GM19240 (cell line): ENCODE data around the gene DNASE1L3.
"Not testable (repeated sequence)": the region's sequence is repeated elsewhere in the genome, so short reads cannot be mapped to it uniquely, and the experiment has no call there.

Experiments used
- DNase-seq: peaks from one replicate; pipeline ENCODE4 v3.0.0; 2011; ENCODE audit warnings: low spot score; ENCODE audit not compliant: insufficient read length

Gene DNASE1L3

DNA sequence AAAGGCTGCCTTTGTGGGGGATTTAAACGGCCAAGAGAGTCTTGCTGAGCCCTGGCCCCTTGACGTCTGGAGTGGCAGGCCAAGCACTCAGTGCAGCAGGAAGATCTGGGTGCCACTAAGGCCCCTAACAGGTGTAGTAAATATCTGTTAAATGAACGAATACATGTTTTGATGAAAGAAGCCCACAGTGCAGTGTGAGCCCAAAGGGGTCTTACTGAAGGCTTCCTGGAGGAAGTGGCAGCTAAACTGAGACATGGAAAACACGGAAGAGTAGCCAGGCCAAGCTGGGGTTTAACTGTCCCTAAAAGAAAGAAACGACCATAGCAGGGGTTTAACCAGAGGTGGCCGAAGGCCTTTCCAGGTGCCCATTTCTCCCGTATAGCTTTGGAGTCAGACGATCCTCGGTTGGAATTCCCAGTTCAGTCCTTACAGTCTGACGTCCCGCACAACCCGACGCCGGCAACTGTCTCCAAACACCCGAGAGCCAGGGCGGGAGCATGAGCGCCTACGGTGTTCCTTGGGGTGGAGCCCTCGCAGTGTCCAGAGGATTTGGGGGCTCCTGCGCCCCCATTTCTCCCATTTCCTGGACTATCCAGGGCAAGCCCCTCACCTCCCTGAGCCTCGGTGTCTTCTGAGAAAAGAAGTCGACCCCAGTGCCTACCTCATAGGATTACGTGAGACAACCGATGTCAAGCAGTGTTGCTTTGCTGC, 25.9 kb upstream of the DNASE1L3 start:
- DNase-seq: no peak

DNA sequence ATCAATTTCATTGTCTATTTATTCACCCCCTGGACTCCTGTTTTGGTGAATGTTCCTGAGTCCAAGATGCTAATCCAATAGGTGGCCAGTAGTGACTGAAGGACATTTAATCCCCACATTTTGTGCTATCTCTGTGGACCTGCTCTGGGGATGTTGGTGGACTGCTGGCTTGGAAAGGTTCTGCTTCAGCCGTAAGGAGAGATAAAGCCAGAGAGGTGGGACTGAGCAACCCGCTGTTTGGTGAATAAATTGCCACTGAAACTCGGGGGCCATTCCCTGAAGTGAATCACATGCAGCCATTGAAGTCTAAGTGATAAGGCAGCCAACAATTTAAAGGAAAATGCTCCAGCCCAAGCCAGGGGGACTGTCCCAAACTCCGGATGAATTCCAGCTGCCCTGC, 25.2 kb upstream of the DNASE1L3 start:
- no peak for DNase-seq

DNA sequence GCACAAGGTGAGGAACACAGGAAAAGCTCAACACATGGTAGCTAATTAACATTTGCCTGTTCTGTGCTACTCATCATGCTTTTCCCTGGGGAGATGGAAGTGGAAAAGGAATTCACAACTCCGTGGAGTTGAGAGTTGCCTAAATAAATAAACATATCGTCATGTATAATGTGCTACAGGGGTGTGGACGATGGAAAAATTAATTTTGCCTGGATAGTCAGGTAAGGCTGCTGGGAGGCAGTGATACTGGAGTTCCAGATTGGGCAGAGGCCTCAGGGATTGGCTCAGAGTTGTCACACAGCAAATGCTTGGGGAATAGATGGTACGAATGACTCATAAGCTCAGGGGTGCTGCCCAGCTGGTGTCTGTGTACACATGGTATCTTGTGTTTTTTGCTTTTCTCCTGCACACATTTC, 23.8 kb upstream of the DNASE1L3 start:
- DNase-seq: no peak

DNA sequence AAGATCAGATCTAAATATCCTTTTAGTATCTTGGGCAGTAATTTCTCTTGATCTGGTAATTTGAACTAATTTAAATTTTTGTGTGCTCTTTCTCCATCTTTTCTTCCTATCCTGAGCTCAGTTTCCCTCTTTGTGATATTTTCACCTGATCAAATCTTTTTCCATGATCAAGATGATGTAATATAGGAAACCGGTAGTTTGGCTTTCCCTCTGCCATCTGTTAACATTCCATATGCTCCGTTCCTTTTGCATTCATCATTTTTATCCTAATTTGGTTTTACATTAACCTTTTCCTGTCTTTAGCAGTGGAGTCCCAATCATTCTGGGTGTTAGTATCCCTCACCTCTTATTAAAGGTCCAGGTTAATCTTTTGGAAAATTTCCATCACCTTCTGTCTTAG, 20.9 kb upstream of the DNASE1L3 start:
- no peak for DNase-seq

DNA sequence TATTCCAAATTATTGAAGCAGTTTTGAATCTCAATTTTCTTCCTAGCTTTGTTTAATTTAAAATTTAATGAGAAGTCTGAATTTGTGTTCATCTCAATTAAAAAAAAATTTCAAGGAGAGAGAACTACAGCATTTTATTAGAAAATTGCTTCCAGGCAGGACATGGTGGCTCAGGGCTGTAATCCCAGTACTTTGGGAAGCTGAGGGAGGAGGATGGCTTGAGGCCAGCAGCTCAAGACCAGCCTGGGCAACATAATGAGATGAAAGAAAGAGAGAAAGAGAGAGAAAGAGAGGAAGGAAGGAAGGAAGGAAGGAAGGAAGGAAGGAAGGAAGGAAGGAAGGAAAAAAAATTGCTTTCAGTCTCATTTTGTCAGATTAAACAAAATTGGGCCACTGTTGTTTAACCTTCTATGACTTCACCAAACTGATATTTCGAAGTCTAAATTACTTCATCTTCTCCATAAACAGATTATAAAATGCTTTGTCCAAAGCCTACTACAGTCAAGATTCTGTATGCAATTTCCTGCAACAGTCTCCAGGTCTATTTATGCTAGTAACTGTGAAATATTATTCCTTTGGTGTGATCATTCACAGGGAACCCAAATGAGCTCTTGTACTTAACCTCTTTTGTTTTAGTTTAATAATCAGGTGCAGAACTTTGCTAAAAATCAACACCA, 20.2 kb upstream of the DNASE1L3 start:
- DNase-seq: no peak

DNA sequence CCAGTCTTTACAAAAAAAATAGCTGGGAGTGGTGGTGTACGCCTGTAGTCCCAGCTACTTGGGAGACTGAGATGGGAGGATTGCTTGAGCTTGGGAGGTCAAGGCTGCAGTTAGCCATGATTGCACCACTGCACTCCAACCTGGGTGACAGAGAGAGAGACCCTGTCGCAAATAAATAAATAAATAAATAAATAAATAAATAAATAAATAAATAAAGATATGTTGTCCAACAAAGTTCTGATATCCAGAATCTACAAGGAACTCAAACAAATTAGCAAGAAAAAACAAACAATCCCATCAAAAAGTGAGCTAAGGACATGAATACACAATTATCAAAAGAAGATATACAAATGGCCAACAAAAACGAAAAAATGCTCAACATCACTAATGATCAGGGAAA, 17.2 kb upstream of the DNASE1L3 start:
- DNase-seq: not testable (repeated sequence)

DNA sequence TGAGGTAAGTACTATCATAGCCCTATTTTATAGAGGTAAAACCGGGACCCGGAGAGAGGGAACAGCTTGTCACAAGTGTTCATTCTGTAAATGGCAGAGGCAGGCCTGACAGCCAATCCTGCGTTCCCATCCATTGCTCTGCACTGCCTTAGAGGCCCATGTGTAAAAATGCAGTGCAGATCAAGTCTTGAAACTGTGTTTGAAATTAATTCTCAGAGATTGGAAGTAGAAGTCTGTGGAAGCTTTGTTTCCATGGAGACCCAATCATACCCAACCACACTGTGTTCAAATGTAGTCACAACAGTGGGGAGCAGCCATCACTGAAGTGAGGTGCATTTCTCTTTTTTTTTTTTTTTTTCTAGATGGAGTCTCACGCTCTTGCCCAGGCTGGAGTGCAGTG, 13.1 kb upstream of the DNASE1L3 start:
- no peak for DNase-seq

DNA sequence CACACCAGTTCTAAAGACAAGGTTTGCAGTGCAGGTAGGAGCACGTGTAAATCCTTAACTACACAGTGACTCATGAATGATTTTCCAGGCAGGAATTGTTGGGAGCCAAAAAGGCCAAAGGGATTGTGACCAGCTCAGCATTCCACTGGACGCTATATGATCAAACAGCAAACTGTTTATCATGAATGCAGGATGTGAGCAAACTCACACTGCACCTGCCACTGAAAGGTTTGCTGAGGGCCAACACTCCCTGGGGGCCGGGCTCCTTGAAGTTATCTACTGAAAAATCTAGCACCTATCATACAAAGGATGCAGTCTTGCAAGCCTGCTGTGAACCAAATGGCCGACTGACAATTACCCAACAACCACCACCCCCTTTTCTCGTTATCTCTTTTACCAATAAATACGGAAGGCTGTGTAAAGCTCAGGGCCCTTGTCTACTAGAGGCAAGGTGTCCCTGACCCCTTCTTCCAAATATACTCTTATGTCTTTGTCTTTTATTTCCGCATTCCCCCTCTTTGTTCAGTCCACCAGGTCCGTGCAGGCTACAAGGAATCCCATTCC, 11.5 kb upstream of the DNASE1L3 start:
- no peak for DNase-seq

DNA sequence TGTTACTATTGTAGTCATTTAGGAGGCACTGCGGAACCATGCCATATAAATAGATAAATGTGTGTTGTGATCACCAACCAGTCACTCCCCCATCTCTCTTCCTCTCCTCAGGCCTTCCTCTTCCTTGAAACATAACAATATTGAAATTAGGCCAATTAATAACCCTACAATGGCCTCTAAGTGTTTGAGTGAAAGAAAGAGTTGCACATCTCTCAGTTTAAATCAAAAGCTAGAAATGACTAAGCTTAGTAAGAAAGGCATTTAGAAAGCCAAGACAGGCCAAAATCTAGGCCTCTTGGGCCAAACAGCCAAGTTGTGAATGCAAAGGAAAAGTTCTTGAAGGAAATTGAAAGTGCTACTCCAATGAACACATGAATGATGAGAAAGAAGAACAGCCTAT, 8.1 kb upstream of the DNASE1L3 start:
- no peak for DNase-seq

DNA sequence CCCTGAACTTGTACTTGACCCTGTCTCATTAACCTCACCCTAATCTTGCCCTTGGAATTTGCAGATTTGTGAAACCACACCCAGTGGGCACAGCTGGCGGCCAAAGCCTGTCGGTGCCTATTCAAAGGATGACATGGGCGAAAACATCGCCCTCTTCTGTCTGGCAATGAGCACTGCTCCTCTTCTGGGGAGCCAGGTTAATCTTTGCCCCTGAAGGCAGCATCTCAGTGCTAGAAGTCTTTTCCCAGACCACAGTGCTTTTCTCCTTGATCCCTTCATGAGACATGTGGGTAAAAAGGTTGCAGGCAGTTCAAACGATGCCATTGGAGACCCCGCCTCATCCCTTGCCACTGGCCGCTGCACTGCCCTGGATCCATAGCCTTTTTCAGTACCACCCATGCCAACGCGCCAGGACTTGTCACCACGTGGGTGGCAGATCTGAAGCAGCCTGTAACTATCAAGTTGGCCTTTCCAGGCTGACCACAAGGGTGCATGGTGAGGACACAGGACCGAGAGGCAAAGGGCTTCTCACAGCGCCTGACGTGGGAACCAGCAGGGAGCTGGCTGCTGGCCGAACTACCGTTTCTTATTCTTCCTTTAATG, 6.5 kb upstream of the DNASE1L3 start:
- DNase-seq: no peak

DNA sequence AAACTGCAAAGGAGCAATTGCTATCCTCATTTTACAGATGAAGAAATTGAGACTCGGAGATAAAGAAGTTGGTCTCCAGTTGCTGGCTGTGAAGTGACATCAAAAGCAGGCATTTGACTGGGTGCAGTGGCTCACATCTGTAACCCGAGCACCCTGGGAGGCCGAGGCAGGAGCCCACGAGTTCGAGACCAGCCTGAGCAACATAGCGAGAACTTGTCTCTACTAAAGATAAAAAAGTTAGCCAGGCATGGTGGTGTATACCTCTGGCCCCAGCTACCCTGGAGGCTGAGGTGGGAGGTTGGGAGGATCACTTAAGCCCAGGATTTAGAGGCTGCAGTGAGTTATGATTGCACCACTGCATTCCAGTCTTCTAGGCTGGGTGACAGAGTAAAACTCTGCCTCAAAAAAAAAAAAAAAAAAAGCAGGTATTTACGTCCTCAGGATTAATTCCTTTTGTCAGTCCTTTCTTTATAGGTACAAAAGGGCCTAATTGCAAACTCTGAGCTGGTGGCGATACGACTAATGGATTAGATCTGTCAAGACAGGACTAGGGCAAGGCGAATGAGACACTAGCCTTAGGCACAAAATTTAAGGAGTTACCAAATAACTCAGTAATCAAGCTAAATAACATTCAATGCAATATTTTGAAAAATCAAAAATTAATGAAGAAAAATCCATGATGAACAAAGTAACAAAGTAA, 5.9 kb upstream of the DNASE1L3 start:
- no peak for DNase-seq

DNA sequence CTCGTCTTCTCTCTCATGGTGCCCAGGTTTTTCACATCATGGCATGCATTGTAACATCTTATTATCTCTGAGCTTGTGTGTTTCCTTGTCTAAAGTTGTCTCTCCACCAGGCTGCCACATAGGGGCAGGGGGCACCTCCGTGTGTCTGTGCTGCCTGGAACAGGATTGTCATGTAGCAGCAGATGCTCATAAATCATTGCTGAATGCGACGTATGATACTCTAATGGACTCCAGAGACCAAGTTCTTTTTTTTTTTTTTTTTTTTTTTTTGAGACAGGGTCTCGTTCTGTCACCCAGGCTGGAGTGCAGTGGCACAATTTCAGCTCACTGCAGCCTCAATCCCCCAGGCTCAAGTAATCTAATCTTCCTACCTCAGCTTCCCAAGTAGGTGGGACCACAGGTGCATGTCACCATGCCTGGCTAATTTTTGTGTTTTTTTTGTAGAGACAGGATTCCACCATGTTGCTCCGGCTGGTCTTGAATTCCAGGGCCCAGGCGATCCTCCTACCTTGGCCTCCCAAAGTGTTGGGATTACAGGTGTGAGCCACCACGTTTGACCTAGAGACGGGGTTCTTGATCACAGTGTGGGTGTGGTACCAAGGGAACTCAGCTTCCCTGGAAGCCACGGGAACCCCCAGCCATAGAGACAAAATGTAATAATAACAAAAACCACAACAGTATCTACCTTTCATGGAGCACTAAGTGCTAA, 4.7 kb upstream of the DNASE1L3 start:
- DNase-seq: no peak

DNA sequence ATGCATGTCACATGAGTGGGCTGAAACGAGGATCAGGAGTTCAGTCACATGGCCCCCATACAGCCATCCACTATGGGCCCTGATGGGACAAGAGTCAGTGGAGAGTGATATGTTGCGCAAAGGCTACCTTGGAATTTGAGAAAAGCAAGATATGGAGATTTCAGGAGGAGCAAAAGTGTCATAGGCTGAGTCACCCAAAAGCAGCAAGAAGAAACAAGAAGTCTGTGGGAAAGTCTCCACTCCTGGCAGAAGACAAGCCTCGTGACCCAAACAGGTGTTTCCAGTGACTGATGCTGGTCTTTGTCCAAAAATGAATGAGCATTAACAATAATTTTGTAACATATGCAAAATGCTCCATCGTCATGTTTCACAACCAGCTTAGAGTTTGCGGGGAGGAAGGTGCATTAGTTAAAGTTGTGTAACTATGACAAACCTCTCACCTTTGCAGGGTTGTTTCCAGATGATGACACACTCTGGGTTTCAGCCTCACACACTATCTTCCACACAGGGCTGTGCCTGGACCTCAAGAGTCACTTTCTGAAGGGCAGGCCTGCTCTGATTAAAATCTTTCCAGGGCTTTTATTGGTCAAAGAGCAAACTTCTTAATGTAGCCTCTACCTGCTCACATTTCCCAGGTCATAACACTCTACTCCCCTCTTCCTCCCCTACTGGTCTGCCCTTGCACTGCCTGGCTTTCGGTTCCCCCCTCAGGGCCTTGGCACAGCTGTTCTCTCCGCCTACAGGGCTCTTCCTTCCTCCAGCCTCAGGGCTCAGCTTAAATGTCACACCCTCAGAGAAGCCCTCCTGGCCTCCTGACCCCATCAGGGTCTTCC, 3.9 kb upstream of the DNASE1L3 start:
- peak; percentile 24 for DNase-seq

DNA sequence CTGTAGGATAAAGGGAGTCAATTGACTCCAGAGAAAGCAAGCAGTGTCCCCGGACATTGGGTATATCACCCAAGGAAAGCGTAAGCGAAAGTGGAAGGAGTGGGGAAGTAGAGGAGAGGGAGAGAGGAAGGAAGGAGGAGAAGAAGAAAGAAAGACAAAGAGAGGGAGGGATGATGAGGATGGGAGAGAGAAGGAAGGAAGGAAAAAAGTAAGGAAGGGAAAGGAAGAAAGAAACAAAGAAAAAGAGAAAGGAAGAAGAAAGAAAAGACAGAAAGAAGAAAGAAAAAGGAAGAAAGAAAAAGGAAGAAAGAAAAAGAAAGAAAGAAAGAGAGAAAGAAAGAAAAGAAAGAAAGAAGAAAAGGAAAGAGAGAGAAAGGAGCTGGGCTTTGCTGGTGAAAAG, 839 bp downstream of the DNASE1L3 start:
- no peak for DNase-seq

DNA sequence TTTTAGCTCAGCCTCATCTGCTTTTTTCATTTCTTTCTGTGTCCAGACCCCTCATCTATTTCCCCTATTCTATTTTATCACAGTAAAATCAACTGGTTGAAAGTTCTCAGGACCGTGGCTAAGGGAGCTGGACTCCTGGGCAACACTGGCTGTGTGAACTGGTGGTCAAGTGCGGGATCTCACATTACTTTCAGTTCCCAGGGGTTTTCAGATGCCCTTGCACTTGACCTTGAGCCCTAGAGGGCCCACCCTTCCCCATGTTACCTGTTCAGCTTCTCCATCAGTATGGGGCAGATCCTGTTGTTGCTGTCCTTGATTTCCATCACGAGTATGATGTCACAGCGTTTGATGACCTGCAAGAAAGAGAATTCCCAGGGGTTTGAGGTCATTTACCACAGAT, 2.8 kb downstream of the DNASE1L3 start:
- DNase-seq: no peak

DNA sequence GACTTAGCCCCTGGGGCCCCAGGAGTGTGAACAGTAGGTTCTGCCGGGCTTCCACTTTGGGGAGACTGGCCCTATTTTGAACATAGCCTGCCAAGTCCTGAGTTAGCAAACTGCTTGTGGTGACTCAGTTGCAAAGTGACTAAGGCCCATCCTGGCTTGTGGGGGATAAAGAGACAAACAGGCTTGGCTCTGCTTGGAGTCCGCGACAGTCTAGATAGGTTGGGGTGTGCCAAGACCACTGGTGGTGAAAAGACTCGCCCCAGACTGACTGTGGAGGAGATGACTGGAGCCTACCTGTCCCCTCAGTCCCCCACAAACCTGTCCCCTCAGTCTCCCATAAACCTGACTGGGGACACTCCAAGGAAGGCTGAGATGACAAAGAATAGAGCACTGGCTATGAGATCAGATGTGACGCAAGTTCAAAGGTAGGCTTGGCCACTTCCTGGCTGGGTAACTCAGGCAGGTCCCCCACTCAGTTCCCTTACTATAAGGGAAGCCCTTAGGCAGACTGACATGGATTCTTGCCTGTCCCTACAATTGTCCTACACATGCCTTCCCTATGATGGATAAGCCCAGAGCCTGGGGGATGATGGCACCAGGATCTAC, 4.3 kb downstream of the DNASE1L3 start:
- DNase-seq: no peak

DNA sequence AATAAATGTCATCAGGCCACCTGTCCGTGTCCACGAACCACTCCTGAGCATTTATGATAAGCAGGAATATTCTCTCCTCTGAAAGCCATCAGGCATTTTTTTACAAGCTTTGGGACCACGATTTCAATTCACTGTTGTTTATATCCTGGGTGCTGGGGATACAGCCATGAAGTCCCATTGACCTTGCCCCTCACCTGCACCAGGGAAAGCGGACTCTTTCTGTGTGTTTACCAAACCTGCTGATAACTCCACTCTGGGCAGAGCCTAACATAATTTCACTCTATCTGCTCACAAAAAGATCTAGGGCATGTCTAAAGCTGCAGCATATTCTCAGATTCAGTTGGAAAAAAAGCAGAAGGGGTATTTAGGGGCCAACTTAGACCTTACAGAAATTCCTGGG, 4.8 kb downstream of the DNASE1L3 start:
- no peak for DNase-seq

DNA sequence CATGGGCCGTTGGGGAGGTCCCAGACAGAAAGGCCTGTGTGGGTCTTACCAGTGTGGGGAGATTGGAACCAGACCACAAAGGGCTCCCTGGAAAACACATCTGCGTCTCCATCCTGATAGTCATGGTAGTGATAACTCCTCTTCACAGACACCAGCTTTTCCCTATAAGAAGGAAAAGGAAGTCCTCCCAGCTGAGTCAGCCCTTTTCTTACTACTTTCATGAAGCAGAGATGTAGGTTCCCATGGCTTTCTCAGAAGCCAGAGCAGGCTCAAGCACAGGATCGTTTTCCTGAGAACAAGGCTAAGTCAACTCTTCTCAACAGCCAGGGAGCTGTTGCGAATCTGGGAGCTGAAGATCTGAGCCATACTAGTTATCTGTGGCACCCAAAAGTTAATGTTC, 6.1 kb downstream of the DNASE1L3 start:
- no peak for DNase-seq

DNA sequence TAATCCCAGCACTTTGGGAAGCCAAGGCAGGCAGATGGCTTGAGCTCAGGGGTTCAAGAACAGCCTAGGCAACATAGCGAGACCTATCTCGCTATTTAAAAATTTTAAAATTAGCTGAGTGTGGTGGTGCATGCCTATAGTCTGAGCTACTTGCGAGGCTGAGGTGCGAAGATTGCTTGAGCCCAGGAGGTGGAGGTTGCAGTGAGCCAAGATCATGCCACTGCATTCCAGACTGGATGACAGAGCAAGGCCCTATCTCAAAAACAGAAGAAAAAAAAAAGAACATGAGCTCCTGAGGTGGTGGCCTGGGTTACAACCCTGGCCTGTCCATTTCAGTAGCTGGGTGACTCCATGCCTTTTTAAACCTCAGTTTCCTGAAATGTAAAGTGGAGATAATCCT, 7.2 kb downstream of the DNASE1L3 start:
- no peak for DNase-seq

DNA sequence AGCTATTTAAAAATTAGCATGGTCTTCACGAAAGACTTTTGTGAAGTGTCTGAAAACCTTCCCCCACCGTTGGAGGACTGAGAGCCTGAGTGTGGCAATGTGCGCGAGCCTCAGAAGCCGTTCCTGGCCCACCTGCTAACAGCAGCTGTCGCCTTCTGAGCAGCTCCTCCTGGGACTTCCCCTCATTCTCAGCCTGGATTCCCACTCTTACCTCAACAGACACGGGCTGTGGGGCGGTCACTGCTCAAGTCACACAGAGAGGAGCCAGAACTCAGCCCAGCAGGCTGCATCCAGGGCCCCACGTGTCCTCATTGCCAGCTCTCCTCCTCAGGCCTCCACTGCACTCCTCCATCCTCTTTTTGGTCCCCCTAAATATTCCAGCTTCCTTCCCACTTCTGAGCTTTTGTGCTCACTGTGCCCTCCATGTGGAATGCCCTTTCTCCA, 7.8 kb downstream of the DNASE1L3 start:
- DNase-seq: no peak
